Nucleus accumbens (tissue), 56 donors: ENCODE results near the gene AFAP1.

Experiments used
- DNase-seq, 56 donors: peaks; one replicate each; lab custom pipeline; 2025; lab: John Stamatoyannopoulos, UW

Gene AFAP1

DNA sequence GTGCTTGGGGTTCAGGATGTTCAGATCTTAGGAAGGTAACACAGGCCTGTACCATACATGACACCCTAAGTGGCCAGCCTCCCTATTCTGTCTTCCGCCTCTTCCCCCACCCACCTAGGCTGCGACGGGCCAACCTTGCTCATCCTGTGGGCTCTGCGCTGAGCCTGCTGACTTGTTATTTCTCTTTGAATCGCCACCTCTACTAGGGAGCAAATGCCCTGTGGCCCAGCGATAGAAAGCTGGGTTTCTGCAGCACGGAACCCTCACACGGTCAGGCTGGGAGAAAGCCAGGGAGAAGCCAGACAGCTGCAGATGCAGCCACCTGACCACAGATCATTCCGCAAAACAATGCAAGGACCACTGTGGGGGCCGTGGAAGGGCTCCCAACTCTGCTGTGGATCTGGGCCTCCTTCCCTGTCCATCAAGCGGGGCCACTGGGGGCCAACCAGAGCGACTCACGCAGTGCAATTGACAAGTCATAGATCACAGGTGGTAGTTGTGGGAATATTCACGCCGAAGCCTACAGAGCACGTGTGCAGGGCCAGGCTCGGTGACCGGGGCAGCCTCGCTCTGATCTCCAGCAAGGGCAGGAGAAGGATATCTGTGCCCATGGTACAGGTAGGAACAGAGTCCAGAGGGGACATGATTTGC lies 227.5 kb downstream of the AFAP1 start:
- DNase-seq = peak in 1 of 56 donors; percentile 11

DNA sequence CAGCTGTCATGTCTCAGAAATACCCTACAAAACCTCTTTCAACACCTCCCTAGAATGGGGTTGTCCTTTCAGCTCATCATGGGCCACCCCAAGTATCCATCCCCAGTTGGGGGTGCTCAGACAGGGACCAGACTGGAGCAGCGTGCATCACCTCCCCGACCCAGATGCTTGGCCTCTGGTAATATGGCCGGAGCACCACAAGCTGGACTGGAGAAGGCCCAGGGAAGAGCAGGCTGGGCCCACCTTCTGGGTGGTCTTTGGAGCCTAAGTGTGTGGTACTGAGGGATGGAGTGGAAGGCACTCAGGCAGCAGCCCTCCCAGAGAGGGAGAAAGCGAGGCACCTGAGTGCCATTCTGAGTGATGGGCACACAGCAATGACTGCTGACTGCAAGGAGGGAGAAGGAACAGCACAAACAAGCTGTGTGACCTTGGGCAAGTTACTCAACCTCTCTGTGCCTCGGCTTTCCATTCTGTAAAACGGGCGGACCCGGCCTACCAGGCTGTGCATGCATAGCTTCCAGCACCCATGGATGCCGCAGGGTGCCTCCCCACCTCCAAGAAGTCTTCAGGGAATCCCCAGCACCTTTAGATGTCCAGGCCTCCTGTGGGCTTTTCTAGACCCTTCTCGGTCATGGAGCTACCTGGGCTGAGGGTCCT lies 228.2 kb downstream of the AFAP1 start:
- no peak for DNase-seq

DNA sequence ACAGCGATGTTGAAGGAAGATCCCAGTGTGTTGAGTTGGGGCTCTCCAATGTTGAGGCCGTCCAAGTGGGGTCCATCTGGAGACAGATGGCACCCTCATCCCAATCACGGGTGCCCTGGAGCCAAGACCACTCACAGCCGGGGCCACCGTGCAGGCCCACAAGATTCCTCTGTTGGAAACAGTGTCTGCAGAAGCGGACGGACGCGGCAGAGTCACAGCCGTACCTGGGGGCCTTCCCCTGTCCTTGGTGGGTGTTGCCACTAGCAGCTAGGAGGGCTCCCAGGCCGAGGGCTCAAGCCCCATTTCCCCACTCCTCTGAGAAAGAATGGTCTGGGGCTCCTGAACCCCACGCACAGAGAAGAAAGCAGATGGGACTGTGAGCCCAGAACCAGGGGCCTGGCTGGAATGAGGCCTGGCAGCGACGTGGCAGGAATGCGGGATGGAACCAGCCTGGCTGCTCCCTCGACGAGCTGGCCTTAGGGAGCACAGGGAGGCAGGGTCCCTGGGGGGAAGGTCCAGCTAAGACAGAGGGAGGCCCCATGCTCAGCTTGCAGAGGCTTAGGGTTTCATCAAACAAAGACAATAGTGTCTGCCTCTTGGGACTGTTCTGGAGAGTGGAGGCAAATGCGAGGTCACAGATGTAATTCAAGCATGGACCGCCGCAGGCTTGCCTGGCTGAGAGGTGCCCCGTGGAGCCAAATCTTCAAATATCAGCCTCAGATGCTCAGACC lies 228.9 kb downstream of the AFAP1 start:
- peak in 2 of 56 donors; percentile 6 to 19 for DNase-seq

DNA sequence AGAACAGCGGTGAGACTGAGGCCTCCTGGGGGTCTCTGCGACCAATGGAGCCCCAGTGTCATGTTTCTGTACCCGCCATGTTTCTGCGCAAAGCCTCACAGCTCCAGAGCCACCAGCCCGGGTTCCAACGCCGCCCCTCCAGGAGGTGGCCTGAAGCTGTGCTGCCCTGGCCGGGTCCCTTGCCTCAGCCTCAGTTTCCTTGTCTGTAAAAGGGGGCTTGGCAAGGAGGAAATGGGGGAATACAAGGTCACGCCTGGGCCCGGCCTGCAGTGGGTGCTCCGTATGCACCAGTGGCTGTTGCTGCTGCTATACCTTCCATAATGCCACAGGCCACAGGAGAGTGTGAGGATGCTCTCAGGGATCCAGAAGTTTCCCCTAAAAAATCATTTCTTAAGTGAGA lies 229.5 kb downstream of the AFAP1 start:
- DNase-seq = no peak

DNA sequence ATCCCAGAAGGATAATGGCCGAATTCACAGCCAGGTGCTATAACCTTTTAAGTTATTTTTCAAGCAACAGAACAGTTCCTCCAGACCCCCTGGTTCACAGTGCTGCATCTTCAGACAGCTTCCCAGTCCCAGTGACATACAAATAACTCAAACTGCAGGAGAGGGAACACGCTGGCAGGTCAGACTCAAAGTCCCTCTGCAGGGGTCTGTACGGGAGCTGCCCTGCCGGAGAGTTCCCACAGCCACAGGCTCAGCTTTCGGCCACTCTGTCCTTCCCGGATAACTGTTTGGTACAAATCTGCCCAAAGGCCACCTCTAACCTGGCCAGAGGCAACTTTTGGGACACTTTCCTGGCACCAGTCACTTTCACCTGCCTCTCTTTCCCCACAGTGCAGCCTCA lies 230.2 kb downstream of the AFAP1 start:
- no peak for DNase-seq

DNA sequence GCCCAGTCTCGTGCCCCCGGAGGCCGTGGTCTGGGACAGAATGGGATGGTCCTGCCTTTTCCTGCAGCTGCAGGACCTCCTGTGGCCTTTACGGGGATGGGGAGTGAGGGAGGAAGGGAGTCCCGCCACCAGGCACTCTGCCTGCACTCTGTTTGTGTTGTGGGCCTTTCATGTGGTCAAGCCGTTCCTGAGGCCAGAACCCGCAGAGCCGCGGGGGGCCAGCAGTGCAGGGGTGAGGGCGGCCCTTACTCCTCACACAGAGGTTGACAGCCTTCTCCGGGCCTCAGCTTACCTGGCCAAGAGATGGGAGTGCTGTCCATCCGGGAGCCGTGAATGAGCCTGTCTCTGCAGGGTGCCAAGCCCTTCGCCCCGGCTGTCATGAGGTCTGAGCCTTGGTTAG lies 230.7 kb downstream of the AFAP1 start:
- DNase-seq = no peak
